Osteoblast (primary cell): Measurements from ENCODE around the gene NTRK2. TPM values are rescaled to one million over a fixed set of nuclear protein-coding genes. Genes with fewer than 3 reads are reported as not detected.

Experiments used
- DNase-seq: peaks from one replicate; pipeline ENCODE4 v3.0.0; 2011; ENCODE audit warnings: low spot score, mixed read lengths; ENCODE audit not compliant: insufficient read length; ENCODE audit errors: missing footprints
- H2AFZ ChIP-seq: 2 replicates; pipeline ENCODE4 v1.6.0; 2011; ENCODE audit warnings: mild to moderate bottlenecking, low read length
- H3K27ac ChIP-seq: 2 replicates; pipeline ENCODE4 v1.5.1; 2011; ENCODE audit warnings: mild to moderate bottlenecking, low read depth, low read length, moderate library complexity
- H3K27me3 ChIP-seq: 2 replicates; pipeline ENCODE4 v1.6.0; 2012; ENCODE audit warnings: mild to moderate bottlenecking, control low read depth, inconsistent platforms, low read length, moderate library complexity; ENCODE audit not compliant: insufficient read depth
- H3K36me3 ChIP-seq: 2 replicates; pipeline ENCODE4 v1.5.1; 2011; ENCODE audit warnings: mild to moderate bottlenecking, low read length, control low read depth, moderate library complexity; ENCODE audit not compliant: insufficient read depth
- H3K4me1 ChIP-seq: 2 replicates; pipeline ENCODE4 v1.5.1; 2011; ENCODE audit warnings: mild to moderate bottlenecking, low read length, control low read depth, moderate library complexity; ENCODE audit not compliant: insufficient read depth
- H3K4me2 ChIP-seq: 2 replicates; pipeline ENCODE4 v1.6.0; 2011; ENCODE audit warnings: mild to moderate bottlenecking, low read length; ENCODE audit not compliant: insufficient read depth
- H3K4me3 ChIP-seq: fragments of 200-600 bp; sonication (generic); 3 replicates; pipeline ENCODE4 v1.5.1; 2012; ENCODE audit warnings: mild to moderate bottlenecking, low read length, inconsistent platforms; ENCODE audit not compliant: insufficient read depth
- H3K79me2 ChIP-seq: 2 replicates; pipeline ENCODE4 v1.6.0; 2012; ENCODE audit warnings: mild to moderate bottlenecking, low read length, control low read depth, inconsistent platforms; ENCODE audit not compliant: insufficient read depth
- H3K9me3 ChIP-seq: 2 replicates; pipeline ENCODE4 v1.5.1; 2011; ENCODE audit warnings: low read depth, low read length, control low read depth
- H4K20me1 ChIP-seq: 2 replicates; pipeline ENCODE4 v1.6.0; 2012; ENCODE audit warnings: mild to moderate bottlenecking, low read length, control low read depth; ENCODE audit not compliant: insufficient read depth
- CTCF ChIP-seq: IDR thresholded peaks from 2 replicates; pipeline ENCODE4 v1.5.1; 2011; ENCODE audit warnings: mild to moderate bottlenecking, low read depth, low read length, moderate library complexity; ENCODE audit errors: extremely low read depth
- total RNA-seq: library from RNA; depleted of rRNA; stranded (reverse); fragments of >200 nt; gene quantifications from 2 replicates; pipeline ENCODE4 v1.2.3, GENCODE V29; 2012

NTRK2 gene
- total RNA-seq, 1 donor, result 3.3 TPM

- H3K4me2 ChIP-seq, result no peak overlapping the region
- H3K27ac ChIP-seq, result no peak overlapping the region
- no peaks in the 10 kb centered on the region for H4K20me1 ChIP-seq
- H3K4me3 ChIP-seq, result no peak overlapping the region
- peaks cover 3% of the 10 kb centered on the region for H3K9me3 ChIP-seq
- no peak for TF ChIP-seq CTCF
- DNase-seq, result no peak
- H3K27me3 ChIP-seq, result no peaks in the 10 kb centered on the region
- H3K79me2 ChIP-seq, result no peaks in the 10 kb centered on the region
- H3K36me3 ChIP-seq, result no peaks in the 10 kb centered on the region
- H2AFZ ChIP-seq, result no peak overlapping the region
- H3K4me1 ChIP-seq, result no peaks in the 10 kb centered on the region
Observed at GRCh38 chr9:84744726-84745125, 75.2 kb downstream of the NTRK2 start.

- H3K27me3 ChIP-seq, result no peaks in the 10 kb centered on the region
- no peaks in the 10 kb centered on the region for H3K36me3 ChIP-seq
- no peak for DNase-seq
- no peak overlapping the region for H3K4me2 ChIP-seq
- H3K4me3 ChIP-seq, result no peak overlapping the region
- H3K9me3 ChIP-seq, result peaks cover 3% of the 10 kb centered on the region
- no peak for TF ChIP-seq CTCF
- H3K79me2 ChIP-seq, result no peaks in the 10 kb centered on the region
- H4K20me1 ChIP-seq, result no peaks in the 10 kb centered on the region
- no peak overlapping the region for H3K27ac ChIP-seq
- H2AFZ ChIP-seq, result no peak overlapping the region
- H3K4me1 ChIP-seq, result no peaks in the 10 kb centered on the region
Observed at GRCh38 chr9:84748112-84748511, 78.6 kb downstream of the NTRK2 start.

- TF ChIP-seq CTCF, result no peak
- no peaks in the 10 kb centered on the region for H3K79me2 ChIP-seq
- H3K36me3 ChIP-seq, result no peaks in the 10 kb centered on the region
- no peak overlapping the region for H3K4me2 ChIP-seq
- H3K27ac ChIP-seq, result no peak overlapping the region
- no peaks in the 10 kb centered on the region for H3K9me3 ChIP-seq
- no peak overlapping the region for H3K4me3 ChIP-seq
- no peak for DNase-seq
- H2AFZ ChIP-seq, result no peak overlapping the region
- no peaks in the 10 kb centered on the region for H3K27me3 ChIP-seq
- no peaks in the 10 kb centered on the region for H4K20me1 ChIP-seq
- H3K4me1 ChIP-seq, result no peaks in the 10 kb centered on the region
Observed at GRCh38 chr9:84750152-84750865, 80.8 kb downstream of the NTRK2 start.

GRCh38 chr9:84751921-84752320 is 82.4 kb downstream of the NTRK2 start:
- TF ChIP-seq CTCF, result no peak
- Histone ChIP-seq H2AFZ (no peak overlapping the region), H3K27ac (no peak overlapping the region), H3K27me3 (no peaks in the 10 kb centered on the region), H4K20me1 (no peaks in the 10 kb centered on the region), H3K4me2 (no peak overlapping the region), H3K4me1 (no peaks in the 10 kb centered on the region), H3K36me3 (no peaks in the 10 kb centered on the region), H3K4me3 (no peak overlapping the region), H3K9me3 (no peaks in the 10 kb centered on the region), H3K79me2 (no peaks in the 10 kb centered on the region)
- DNase-seq, result no peak
